Activated CD4-positive, CD25-positive, alpha-beta regulatory T cell (primary cell): ENCODE results near the gene LSM3.

Source experiments
- DNase-seq, 4 experiments: peaks; one replicate each; lab custom pipeline; 2025; lab: John Stamatoyannopoulos, UW

The LSM3 gene

GRCh38 chr3:14241716-14242115 lies 63.1 kb downstream of the LSM3 start:
- DNase-seq = no peak

GRCh38 chr3:14242490-14243311 lies 64.1 kb downstream of the LSM3 start:
- DNase-seq = no peak

- DNase-seq = no peak
Measured at GRCh38 chr3:14243782-14244181, 65.2 kb downstream of the LSM3 start.

GRCh38 chr3:14244521-14245247 lies 66.1 kb downstream of the LSM3 start:
- no peak for DNase-seq

DNA sequence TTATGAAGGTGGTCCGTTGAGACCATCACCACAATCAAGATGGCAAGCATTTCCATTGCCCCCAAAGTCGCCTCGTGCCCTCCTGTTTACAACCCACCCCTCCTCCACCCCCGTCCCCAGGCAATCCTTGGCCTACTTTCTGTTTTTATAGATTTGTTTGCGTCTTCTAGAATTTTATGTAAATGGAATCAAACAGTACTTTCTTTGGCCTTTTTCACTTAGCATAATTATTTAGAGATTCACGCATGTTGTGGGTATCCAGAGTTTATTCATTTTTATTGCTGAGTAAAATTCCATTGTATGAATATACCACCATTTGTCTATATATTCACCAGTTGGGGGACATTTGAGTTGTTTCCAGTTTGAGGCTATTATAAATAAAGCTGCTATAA lies 66.6 kb downstream of the LSM3 start:
- DNase-seq = no peak

DNA sequence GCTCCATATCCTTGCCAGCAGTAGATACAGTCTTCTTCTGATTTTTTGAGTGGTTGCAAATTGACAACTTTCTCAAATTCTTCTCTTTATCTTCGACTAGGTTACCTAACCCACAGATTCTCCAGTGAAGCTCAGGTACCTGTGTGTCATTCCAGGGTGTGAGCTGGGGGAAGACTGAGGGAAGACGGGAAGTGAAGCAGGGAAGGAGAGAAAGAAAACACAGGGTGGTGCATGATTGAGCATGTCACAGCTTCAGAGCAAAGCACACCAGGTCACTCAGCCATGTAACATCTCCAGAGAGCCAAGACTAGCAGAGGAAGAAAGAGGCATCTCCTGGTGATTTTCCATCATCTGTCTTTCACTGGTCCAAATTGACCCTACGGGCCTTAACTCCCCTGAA lies 67.2 kb downstream of the LSM3 start:
- no peak for DNase-seq

GRCh38 chr3:14246414-14246813 lies 67.8 kb downstream of the LSM3 start:
- DNase-seq = no peak

DNA sequence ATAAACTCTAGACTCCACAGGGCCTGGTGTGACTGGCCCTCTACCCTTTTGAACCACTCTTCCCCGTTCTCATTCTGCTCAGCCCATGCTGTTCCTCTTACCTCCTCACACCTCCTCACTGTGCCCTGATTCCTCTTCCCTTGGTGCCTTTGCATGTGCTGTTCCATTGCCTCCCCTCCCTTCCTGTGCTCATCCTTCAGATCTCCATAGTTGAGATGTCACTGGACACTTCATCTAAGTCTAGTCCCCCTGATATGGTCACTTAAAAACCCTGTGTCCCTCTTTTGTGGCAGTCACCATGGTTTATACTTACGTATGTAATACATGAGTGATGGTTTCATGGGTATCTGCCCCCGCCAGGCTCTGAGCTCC lies 69.8 kb downstream of the LSM3 start:
- DNase-seq = no peak

- DNase-seq = no peak
Measured at GRCh38 chr3:14248849-14249523, 70.4 kb downstream of the LSM3 start.
